Naive B cell (primary cell): Measurements from ENCODE around the gene PLOD3. TPM values are rescaled to one million over a fixed set of nuclear protein-coding genes. Genes with fewer than 3 reads are reported as not detected.
A peak's percentile ranks its signal among the peaks of the same experiment; 100 is the strongest.
"Not testable (repeated sequence)": the region's sequence is repeated elsewhere in the genome, so short reads cannot be mapped to it uniquely, and the experiment has no call there.

ENCODE experiments used
- ATAC-seq, 2 donors: fragments of 150-1000 bp; cut with Tn5 transposase; 2 replicates each; pipeline ENCODE4 v1.10.0; 2021; ENCODE audit warnings: low read depth in 2 of 2, mild to moderate bottlenecking in 2 of 2, moderate library complexity in 2 of 2
- DNase-seq: peaks from one replicate; pipeline ENCODE4 v3.0.0; 2022
- H3K27ac Mint-ChIP-seq, 6 donors: one replicate each; pipeline ENCODE4 v1.8.0; 2020 to 2022; ENCODE audit warnings: mild to moderate bottlenecking in 6 of 6, mixed read lengths in 6 of 6, moderate library complexity in 5 of 6, inconsistent platforms in 2 of 6
- H3K27me3 Mint-ChIP-seq, 3 donors: one replicate each; pipeline ENCODE4 v1.8.0; 2021 to 2022; ENCODE audit warnings: mixed read lengths in 3 of 3, mild to moderate bottlenecking in 1 of 3
- H3K36me3 Mint-ChIP-seq, 2 donors: one replicate each; pipeline ENCODE4 v1.8.0; 2020 to 2022; ENCODE audit warnings: mixed read lengths in 2 of 2, inconsistent platforms in 1 of 2, mild to moderate bottlenecking in 1 of 2
- H3K4me1 Mint-ChIP-seq, 3 donors: one replicate each; pipeline ENCODE4 v1.8.0; 2020 to 2022; ENCODE audit warnings: mixed read lengths in 3 of 3, inconsistent platforms in 1 of 3, mild to moderate bottlenecking in 1 of 3, moderate library complexity in 1 of 3
- H3K4me3 Mint-ChIP-seq, 8 donors: one replicate each; pipeline ENCODE4 v1.8.0; 2020 to 2022; ENCODE audit warnings: mild to moderate bottlenecking in 8 of 8, mixed read lengths in 8 of 8, moderate library complexity in 8 of 8, inconsistent platforms in 2 of 8
- H3K9me3 Mint-ChIP-seq, 7 donors: one replicate each; pipeline ENCODE4 v1.8.0; 2020 to 2022; ENCODE audit warnings: mixed read lengths in 7 of 7, mild to moderate bottlenecking in 5 of 7, inconsistent platforms in 2 of 7, moderate library complexity in 1 of 7
- polyA plus RNA-seq, 6 donors: library from polyadenylated mRNA; unstranded; fragments of 300-500 nt; fragmentation: Illumina TruSeq; gene quantifications; one replicate each; pipeline ENCODE4 v1.2.3, GENCODE V29; 2021; ENCODE audit warnings: low read depth in 6 of 6

The PLOD3 gene, protein sequence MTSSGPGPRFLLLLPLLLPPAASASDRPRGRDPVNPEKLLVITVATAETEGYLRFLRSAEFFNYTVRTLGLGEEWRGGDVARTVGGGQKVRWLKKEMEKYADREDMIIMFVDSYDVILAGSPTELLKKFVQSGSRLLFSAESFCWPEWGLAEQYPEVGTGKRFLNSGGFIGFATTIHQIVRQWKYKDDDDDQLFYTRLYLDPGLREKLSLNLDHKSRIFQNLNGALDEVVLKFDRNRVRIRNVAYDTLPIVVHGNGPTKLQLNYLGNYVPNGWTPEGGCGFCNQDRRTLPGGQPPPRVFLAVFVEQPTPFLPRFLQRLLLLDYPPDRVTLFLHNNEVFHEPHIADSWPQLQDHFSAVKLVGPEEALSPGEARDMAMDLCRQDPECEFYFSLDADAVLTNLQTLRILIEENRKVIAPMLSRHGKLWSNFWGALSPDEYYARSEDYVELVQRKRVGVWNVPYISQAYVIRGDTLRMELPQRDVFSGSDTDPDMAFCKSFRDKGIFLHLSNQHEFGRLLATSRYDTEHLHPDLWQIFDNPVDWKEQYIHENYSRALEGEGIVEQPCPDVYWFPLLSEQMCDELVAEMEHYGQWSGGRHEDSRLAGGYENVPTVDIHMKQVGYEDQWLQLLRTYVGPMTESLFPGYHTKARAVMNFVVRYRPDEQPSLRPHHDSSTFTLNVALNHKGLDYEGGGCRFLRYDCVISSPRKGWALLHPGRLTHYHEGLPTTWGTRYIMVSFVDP
- 10 to 100 TPM; 10.2 to 16.5 (median 10.5) TPM for polyA plus RNA-seq

DNA sequence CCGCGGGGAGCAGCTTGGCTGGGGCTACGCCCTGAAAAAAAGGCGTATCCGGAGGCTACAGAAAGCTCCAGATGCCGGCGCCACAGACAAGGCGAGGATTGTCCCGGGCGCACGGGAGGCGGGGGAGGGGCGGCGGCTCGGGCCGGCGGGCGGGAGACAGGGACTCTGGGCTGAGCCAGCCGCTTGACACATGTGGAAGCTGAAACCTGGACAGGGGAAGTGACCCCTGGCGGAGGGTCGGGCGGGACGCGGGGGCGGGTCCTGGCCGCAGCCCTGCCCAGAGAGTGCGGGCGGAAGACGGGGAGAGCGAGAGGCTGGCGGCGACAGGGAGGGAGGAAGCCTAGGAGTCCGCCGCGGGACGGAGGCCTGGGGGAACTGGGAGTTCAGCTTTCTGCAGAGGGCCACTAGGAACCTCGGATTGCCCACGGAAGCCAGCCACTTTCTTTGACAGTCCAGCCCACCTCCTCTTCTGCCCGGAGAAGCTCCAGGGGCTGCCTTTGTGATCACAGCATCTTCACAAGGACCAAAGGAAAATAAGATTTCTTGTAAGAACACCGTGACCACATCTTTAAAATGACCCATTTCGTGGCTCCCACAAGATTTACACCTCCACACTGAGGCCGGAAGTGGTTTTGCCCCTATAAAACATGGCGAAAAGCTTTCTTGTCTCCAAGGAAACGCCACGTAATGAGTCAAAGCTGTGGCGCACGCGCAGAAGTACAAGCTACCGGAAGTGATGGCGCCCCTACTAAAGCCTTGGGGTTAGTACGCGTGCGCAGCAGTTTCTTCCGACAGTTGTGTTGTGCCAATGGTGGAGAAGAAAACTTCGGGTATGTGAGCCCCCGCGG is at the start of gene PLOD3, which contains the start of gene ZNHIT1:
Gene PLOD3 (minus strand): TSS at position 194 of the 848 bp plus-strand sequence. CDS start 307 bp downstream, outside the sequence.
Gene ZNHIT1 (plus strand): TSS at position 778 of the 848 bp plus-strand sequence. CDS start 31 bp downstream, at position 809.
- ATAC-seq: peak; percentile 86
- Mint-ChIP-seq H3K27me3 (no peaks in the 10 kb centered on the region), H3K4me1 (peaks cover 36 to 45% (median 45%) of the 10 kb centered on the region in 3 donors), H3K27ac (peak within 1 kb of the TSS; percentile 88 to 96 (median 93)), H3K4me3 (peak within 1 kb of the TSS; percentile 94 to 98 (median 96)), H3K36me3 (peaks cover 0 to 8% of the 10 kb centered on the region in 2 donors), H3K9me3 (no peaks in the 10 kb centered on the region)
- peak; percentile 92 for DNase-seq

DNA sequence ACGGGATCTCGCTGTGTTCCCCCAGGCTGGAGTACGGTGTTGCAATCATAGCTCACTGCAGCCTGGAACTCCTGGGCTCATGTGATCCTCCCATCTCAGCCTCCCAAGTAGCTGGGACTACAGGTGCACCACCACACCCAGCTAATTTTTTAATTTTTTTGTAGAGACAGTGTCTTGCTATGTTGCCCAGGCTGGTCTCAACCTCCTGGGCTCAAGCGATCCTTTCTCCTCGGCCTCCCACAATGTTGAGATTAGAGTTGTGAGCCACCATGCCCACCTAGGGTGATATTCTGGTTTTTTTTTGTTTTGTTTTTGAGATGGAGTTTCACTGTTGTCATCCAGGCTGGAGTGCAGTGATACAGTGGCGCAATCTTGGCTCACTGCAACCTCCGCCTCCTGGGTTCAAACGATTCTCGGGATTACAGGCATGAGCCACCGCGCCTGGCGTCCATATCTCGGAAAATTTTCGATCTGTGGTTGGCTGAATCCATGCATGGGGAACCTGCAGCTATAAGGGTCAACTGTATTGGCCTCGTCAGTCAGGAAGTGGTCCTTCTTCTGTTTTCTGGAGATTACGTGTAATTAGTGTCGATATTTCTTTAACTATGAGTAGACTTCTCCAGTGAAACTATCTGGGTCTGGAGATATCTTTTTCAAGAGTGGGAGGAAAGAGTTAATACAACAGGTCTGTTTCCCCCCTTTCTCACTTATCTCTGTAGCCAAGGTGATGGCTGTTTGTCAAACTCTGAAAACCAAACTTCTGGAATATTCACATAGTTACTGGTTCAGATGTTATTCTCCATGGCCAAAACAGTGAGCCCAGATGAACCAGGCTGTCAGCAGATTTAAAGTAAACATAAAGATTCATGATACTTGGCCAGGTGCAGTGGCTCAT is 48.5 kb upstream of the PLOD3 start:
- Mint-ChIP-seq H3K27ac (no peak overlapping the region), H3K4me1 (no peaks in the 10 kb centered on the region), H3K27me3 (peaks cover 11 to 38% (median 21%) of the 10 kb centered on the region in 3 donors), H3K4me3 (no peak overlapping the region), H3K36me3 (no peaks in the 10 kb centered on the region), H3K9me3 (peaks cover 0 to 2% (median 0%) of the 10 kb centered on the region in 7 donors)
- DNase-seq (no peak), ATAC-seq (no peak)

DNA sequence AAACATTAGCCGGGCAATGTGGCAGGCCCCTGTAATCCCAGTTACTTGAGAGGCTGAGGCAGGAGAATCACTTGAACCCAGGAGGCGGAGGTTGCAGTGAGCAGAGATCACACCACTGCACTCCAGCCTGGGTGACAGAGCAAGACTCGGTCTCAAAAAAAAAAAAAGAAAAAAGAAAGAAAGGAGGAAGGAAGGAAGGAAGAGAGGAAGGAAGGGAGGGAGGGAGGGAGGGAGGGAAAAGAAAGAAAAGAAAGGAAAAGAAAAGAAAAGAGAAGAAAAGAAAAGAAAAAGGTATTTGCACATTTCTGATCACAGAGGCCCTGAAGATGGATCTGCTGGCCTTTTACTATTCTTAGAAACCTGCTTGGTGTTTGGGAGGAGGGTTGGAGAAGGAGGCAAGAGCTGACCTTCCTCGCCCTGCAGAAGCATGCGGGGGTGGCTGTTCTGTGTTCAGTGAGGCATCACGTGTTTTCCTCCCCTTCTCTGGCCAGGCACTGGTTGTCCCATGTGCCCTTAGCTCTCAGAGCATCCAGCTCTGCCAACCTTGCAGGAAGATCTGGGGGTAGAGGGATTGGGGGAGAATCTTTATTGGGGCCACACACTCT is 46.8 kb upstream of the PLOD3 start:
- not testable (repeated sequence) for ATAC-seq, DNase-seq, H3K27ac Mint-ChIP-seq, H3K4me1 Mint-ChIP-seq, H3K9me3 Mint-ChIP-seq, H3K36me3 Mint-ChIP-seq, H3K4me3 Mint-ChIP-seq
- H3K27me3 Mint-ChIP-seq: peaks cover 11 to 40% (median 21%) of the 10 kb centered on the region in 3 donors

DNA sequence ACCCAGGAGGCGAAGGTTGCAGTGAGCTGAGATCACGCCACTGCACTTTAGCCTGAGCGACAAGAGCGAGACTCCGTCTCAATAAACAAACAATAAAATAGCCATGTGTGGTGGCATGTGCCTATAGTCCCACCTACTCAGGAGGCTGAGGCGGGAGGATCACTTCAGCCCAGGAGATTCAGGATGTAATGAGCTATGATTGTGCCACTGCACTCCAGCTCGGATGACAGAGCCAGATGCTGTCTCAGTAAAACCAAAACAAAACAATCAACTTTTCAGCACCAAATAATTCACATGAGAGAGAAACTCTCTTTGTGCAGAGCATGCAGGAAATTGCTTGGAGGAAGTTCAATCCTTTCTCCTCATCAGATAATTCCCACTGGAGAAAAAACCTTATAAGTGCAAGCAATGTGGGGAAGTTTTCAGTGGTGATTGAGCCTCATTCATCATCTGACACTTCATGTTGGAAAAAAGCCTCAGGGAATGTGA is 40.9 kb upstream of the PLOD3 start:
- Mint-ChIP-seq H3K27me3 (peaks cover 0 to 32% (median 20%) of the 10 kb centered on the region in 3 donors), H3K4me3 (no peak overlapping the region), H3K4me1 (no peaks in the 10 kb centered on the region), H3K9me3 (peaks cover 0 to 2% (median 0%) of the 10 kb centered on the region in 7 donors), H3K36me3 (no peaks in the 10 kb centered on the region), H3K27ac (no peak overlapping the region)
- DNase-seq (no peak), ATAC-seq (no peak)

DNA sequence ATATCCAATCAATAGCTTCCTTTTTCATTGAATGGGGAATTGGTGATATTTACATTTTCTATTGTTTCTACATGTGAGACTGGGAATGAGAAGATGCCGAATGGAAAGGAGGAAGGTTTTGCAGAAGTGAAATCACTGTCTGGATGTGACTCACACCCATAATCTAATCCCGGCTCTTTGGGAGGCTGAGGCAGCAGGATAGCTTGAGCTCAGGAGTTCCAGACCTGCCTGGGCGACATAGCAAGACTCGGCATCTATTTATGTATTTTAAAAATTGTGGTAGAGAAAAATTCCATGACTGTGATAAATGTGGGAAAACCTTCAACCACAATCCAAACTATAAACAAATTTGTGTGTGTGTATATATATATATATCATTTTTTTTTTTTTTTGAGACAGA is 38.4 kb upstream of the PLOD3 start:
- peaks cover 6% of the 10 kb centered on the region in 2 donors for H3K36me3 Mint-ChIP-seq
- no peaks in the 10 kb centered on the region for H3K9me3 Mint-ChIP-seq
- peaks cover 6 to 19% (median 19%) of the 10 kb centered on the region in 3 donors for H3K4me1 Mint-ChIP-seq
- no peak for DNase-seq
- no peak overlapping the region for H3K27ac Mint-ChIP-seq
- ATAC-seq: no peak
- peak overlapping the region in 1 of 8 donors; percentile 58 for H3K4me3 Mint-ChIP-seq
- peaks cover 0 to 13% (median 8%) of the 10 kb centered on the region in 3 donors for H3K27me3 Mint-ChIP-seq

DNA sequence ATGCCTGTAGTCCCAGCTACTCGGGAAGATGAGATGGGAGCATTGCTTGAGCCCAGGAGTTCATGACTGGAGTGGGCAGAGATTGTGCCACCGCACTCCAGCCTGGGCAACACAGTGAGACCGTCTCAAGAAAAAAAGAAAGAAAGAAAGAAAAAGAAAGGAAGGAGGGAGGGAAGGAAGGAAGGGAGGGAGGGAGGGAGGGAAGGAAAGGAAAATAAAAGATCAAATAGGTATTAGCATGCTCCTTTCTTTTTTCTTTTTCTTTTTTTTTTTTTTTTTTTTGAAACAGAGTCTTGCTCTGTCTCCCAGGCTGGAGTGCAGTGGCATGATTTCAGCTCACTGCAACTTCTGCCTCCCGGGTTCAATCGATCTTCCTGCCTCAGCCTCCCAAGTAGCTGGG is 35.8 kb upstream of the PLOD3 start:
- peak overlapping the region in 2 of 6 donors; percentile 26 to 98 for H3K27ac Mint-ChIP-seq
- ATAC-seq, H3K36me3 Mint-ChIP-seq, DNase-seq, H3K9me3 Mint-ChIP-seq: not testable (repeated sequence)
- peaks cover 18 to 35% (median 32%) of the 10 kb centered on the region in 3 donors for H3K4me1 Mint-ChIP-seq
- H3K4me3 Mint-ChIP-seq: peak overlapping the region in 7 of 8 donors; percentile 38 to 100 (median 99)
- peaks cover 0 to 12% (median 8%) of the 10 kb centered on the region in 3 donors for H3K27me3 Mint-ChIP-seq

DNA sequence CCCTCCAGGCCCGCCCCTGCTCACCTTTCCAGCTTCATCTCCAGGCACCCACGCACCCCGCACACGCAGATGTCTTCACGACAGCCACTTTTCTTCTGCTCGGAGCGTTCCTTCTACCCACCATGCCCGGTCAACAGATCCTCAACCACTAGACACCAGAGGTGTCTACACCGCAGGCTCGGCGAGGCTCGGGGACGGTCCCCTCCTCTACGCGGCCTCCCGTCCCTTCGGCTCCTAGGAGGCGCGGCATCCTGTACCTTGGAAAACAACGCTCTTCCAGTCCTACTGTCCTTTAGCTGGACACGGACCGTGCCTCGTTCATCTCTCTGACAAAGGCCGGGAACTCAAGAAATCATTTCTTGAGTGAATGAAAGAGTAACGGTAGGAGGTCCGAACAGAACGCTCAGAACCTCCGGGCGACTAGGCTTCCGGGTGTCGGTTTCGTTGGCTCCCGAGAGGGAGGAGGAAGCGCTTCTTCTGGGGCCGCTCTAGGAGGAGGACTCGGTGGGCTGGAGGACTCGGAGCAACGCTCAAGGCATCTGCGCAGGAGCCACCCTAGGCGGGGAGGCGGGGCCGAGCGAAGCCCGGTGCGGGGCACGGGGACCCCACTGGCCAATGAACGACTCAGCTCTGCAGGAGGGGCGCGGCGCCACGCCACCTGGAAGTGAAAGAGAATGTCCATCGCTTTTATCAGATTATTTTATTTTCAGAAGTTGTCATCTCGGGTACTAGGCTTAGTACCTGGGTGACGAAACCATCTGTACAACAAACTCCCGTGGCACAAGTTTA is 34.7 kb upstream of the PLOD3 start:
- Mint-ChIP-seq H3K36me3 (peaks cover 6% of the 10 kb centered on the region in 2 donors), H3K4me3 (peak overlapping the region; percentile 96 to 100 (median 99)), H3K27me3 (peaks cover 0 to 12% (median 8%) of the 10 kb centered on the region in 3 donors), H3K27ac (peak overlapping the region; percentile 94 to 98 (median 98)), H3K4me1 (peaks cover 21 to 41% (median 35%) of the 10 kb centered on the region in 3 donors), H3K9me3 (no peaks in the 10 kb centered on the region)
- peak; percentile 97 to 98 for ATAC-seq
- DNase-seq: peak; percentile 98

DNA sequence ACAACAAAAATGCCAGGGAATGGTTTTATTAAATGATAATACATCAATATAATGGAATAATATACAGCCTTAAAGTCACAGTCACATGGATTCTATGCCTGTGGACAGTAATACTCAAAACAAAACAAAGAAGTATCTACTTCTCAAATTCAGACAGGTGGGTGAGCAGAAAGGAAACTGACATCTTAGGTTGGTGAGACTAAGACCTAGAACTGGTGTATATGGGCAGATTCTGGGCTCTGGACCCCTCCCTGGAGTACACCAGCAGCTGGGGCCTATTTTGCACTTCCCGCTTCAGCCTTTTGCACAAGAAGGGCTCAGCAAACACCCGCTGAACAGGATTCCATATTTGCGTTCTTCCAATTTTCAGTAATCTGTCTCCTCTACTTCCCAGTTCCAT is 32.9 kb upstream of the PLOD3 start:
- ATAC-seq (no peak), DNase-seq (no peak)
- peak overlapping the region in 1 of 6 donors; percentile 94 for H3K27ac Mint-ChIP-seq

DNA sequence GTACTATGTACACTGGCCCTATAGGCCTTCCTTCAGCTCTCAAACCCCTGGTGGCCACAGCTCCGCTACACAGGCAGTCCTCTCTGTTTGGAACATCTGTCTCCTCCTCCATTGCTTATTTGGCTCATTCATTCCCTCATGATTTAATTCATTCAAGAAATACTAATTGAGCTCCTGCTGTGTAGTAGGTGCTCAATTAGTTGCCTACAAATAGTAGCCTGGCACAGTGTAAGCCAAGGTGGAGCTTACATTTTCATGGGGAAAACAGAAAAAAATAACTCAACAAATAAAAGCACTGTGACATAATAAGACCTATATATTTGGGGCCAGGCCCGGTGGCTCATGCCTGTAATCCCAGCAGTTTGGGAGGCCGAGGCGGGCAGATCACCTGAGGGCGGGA is 30.9 kb upstream of the PLOD3 start:
- Mint-ChIP-seq H3K4me3 (peak overlapping the region in 3 of 8 donors; percentile 15 to 84 (median 56)), H3K36me3 (peaks cover 6% of the 10 kb centered on the region in 2 donors), H3K27me3 (no peaks in the 10 kb centered on the region), H3K4me1 (peaks cover 35 to 64% (median 52%) of the 10 kb centered on the region in 3 donors), H3K9me3 (no peaks in the 10 kb centered on the region), H3K27ac (no peak overlapping the region)
- ATAC-seq (no peak), DNase-seq (no peak)

More for the DNA sequence above, 32.9 kb upstream of the PLOD3 start:
- Mint-ChIP-seq H3K36me3 (peaks cover 6% of the 10 kb centered on the region in 2 donors), H3K9me3 (no peaks in the 10 kb centered on the region), H3K27me3 (peaks cover 0 to 8% (median 6%) of the 10 kb centered on the region in 3 donors), H3K4me1 (peaks cover 26 to 48% (median 40%) of the 10 kb centered on the region in 3 donors), H3K4me3 (peak overlapping the region; percentile 62 to 100 (median 98))

DNA sequence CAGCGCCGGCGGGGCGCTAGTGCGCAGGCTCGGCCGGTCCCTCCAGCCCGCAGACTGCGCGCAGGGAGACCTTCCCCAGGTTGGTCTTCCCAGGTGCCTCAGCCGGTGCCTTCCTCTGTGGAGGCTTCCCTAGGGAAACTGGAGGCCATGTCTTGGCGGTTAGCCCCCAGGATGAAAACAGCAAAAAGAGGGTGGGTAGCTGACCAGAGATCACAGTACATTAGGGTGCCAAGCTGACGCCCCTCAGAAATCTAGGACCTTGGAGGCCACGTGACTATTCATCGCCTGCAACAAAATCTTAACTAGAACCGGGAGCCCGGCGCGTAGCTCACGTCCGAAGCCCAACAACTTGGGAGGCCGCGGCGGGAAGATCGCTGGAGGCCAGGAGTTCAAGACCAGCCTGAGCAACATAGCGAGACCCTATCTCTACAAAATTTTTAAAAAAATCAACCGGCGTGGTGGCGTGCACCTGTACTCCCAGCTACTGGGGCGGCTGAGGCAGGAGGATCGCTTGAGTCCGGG is 27.8 kb upstream of the PLOD3 start:
- DNase-seq (no peak), ATAC-seq (no peak)
- H3K27ac Mint-ChIP-seq: peak overlapping the region in 5 of 6 donors; percentile 89 to 98 (median 95)
- H3K36me3 Mint-ChIP-seq: no peaks in the 10 kb centered on the region
- no peaks in the 10 kb centered on the region for H3K27me3 Mint-ChIP-seq
- H3K9me3 Mint-ChIP-seq: no peaks in the 10 kb centered on the region
- H3K4me1 Mint-ChIP-seq: peaks cover 31 to 58% (median 33%) of the 10 kb centered on the region in 3 donors
- H3K4me3 Mint-ChIP-seq: peak overlapping the region; percentile 92 to 99 (median 98)
